Measurements from ENCODE around the gene TIMM10. TPM values are rescaled to one million over a fixed set of nuclear protein-coding genes. Genes with fewer than 3 reads are reported as not detected.

TIMM10 gene
- total and polyA plus RNA-seq, 4 donors = 19.8 to 77.4 (median 30.3) TPM

DNA sequence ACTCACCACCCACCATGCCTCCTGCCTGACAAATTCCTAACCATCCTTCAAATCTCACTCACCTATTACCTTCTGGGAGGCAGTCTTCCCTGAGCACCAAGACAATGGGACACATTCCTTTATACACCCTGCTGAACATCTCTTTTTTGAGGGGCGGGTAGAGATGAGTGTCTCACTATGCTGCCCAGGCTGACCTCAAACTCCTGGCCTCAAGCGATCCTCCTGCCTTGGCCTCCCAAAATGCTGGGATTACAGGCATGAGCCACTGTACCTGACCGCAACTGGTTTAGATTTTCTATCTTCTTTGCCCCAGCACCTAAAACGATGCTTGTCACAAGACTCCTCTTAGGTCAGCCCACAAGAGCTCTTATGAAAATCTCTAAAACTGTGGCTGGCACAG, 7.1 kb downstream of the TIMM10 start (continued):
- TF ChIP-seq, protein P1, sequence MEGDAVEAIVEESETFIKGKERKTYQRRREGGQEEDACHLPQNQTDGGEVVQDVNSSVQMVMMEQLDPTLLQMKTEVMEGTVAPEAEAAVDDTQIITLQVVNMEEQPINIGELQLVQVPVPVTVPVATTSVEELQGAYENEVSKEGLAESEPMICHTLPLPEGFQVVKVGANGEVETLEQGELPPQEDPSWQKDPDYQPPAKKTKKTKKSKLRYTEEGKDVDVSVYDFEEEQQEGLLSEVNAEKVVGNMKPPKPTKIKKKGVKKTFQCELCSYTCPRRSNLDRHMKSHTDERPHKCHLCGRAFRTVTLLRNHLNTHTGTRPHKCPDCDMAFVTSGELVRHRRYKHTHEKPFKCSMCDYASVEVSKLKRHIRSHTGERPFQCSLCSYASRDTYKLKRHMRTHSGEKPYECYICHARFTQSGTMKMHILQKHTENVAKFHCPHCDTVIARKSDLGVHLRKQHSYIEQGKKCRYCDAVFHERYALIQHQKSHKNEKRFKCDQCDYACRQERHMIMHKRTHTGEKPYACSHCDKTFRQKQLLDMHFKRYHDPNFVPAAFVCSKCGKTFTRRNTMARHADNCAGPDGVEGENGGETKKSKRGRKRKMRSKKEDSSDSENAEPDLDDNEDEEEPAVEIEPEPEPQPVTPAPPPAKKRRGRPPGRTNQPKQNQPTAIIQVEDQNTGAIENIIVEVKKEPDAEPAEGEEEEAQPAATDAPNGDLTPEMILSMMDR (IDR thresholded peaks at IDR 0.05; ENCODE audit: low read depth, low read length, missing input control) = no peak

DNA sequence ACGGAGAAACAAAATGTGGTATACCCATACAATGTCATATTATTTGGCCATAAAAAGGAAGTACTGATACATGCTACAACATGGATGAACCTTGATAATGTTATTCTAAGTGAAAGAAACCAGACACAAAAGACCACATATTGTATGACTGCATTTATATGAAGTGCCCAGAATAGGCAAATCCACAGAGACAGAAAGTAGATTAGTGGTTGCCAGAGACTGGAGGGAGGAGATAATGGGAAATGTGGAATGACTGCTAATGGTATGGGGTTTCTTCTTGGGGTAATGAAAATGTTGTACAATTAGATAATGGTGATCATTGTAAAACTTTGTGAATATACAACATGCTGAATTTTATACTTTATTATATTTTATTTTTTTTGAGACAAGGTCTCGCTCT, 9.4 kb downstream of the TIMM10 start:
- Histone ChIP-seq H3K9me3 (ENCODE audit: control insufficient read depth in 4 of 4, low read length in 3 of 4) (no peaks in the 10 kb centered on the region), H3K4me1 (ENCODE audit: control insufficient read depth in 4 of 4, insufficient read depth in 4 of 4, low read length in 3 of 4) (peaks cover 0 to 2% (median 1%) of the 10 kb centered on the region in 4 donors), H3K9ac (ENCODE audit: low read depth in 1 of 2, low read length in 2 of 2) (no peak overlapping the region), H3K4me3 (ENCODE audit: low read depth in 1 of 3, low read length in 3 of 3) (no peak overlapping the region), H3K27me3 (ENCODE audit: control insufficient read depth in 4 of 4, insufficient read depth in 4 of 4, low read length in 3 of 4) (no peaks in the 10 kb centered on the region), H3K27ac (ENCODE audit: low read depth in 1 of 2, low read length in 2 of 2) (no peak overlapping the region), H3K36me3 (ENCODE audit: control insufficient read depth in 4 of 4, insufficient read depth in 3 of 4, low read depth in 1 of 4, low read length in 3 of 4) (no peaks in the 10 kb centered on the region)
- TF ChIP-seq TAF1 (conservative IDR thresholded peaks at IDR 0.05) (no peak), EGR1 (IDR thresholded peaks at IDR 0.05; ENCODE audit: low read depth in 2 of 2) (no peak), FOXA2 (IDR thresholded peaks at IDR 0.05) (no peak), HNF4A (conservative IDR thresholded peaks at IDR 0.05) (no peak), RAD21 (IDR thresholded peaks at IDR 0.05) (no peak), FOXA1 (IDR thresholded peaks at IDR 0.05) (no peak), SP1 (IDR thresholded peaks at IDR 0.05) (no peak), HNF4G (IDR thresholded peaks at IDR 0.05) (no peak), NR2F2 (IDR thresholded peaks at IDR 0.05) (no peak), YY1 (IDR thresholded peaks at IDR 0.05) (no peak), JUND (IDR thresholded peaks at IDR 0.05) (no peak), GABPA (IDR thresholded peaks at IDR 0.05 in 1 of 2, conservative IDR thresholded peaks at IDR 0.05 in 1 of 2) (no peak), RXRA (IDR thresholded peaks at IDR 0.05) (no peak)
- TF ChIP-seq, protein P2, sequence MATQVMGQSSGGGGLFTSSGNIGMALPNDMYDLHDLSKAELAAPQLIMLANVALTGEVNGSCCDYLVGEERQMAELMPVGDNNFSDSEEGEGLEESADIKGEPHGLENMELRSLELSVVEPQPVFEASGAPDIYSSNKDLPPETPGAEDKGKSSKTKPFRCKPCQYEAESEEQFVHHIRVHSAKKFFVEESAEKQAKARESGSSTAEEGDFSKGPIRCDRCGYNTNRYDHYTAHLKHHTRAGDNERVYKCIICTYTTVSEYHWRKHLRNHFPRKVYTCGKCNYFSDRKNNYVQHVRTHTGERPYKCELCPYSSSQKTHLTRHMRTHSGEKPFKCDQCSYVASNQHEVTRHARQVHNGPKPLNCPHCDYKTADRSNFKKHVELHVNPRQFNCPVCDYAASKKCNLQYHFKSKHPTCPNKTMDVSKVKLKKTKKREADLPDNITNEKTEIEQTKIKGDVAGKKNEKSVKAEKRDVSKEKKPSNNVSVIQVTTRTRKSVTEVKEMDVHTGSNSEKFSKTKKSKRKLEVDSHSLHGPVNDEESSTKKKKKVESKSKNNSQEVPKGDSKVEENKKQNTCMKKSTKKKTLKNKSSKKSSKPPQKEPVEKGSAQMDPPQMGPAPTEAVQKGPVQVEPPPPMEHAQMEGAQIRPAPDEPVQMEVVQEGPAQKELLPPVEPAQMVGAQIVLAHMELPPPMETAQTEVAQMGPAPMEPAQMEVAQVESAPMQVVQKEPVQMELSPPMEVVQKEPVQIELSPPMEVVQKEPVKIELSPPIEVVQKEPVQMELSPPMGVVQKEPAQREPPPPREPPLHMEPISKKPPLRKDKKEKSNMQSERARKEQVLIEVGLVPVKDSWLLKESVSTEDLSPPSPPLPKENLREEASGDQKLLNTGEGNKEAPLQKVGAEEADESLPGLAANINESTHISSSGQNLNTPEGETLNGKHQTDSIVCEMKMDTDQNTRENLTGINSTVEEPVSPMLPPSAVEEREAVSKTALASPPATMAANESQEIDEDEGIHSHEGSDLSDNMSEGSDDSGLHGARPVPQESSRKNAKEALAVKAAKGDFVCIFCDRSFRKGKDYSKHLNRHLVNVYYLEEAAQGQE (IDR thresholded peaks at IDR 0.05) = no peak
- TF ChIP-seq, protein P3, sequence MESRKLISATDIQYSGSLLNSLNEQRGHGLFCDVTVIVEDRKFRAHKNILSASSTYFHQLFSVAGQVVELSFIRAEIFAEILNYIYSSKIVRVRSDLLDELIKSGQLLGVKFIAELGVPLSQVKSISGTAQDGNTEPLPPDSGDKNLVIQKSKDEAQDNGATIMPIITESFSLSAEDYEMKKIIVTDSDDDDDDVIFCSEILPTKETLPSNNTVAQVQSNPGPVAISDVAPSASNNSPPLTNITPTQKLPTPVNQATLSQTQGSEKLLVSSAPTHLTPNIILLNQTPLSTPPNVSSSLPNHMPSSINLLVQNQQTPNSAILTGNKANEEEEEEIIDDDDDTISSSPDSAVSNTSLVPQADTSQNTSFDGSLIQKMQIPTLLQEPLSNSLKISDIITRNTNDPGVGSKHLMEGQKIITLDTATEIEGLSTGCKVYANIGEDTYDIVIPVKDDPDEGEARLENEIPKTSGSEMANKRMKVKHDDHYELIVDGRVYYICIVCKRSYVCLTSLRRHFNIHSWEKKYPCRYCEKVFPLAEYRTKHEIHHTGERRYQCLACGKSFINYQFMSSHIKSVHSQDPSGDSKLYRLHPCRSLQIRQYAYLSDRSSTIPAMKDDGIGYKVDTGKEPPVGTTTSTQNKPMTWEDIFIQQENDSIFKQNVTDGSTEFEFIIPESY (IDR thresholded peaks at IDR 0.05) = no peak
- TF ChIP-seq, protein P1 (IDR thresholded peaks at IDR 0.05; ENCODE audit: low read depth, low read length, missing input control) = no peak
- TF ChIP-seq, protein P4, sequence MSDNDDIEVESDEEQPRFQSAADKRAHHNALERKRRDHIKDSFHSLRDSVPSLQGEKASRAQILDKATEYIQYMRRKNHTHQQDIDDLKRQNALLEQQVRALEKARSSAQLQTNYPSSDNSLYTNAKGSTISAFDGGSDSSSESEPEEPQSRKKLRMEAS (IDR thresholded peaks at IDR 0.05) = no peak
- TF ChIP-seq, protein P5, sequence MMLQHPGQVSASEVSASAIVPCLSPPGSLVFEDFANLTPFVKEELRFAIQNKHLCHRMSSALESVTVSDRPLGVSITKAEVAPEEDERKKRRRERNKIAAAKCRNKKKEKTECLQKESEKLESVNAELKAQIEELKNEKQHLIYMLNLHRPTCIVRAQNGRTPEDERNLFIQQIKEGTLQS (IDR thresholded peaks at IDR 0.05) = no peak
- WGBS = 95% methylated on average over 2 of the region's 2 CpGs
- DNase-seq (ENCODE audit: low spot score) = no peak
